ENCODE measurements around the gene BAIAP3.

DNA sequence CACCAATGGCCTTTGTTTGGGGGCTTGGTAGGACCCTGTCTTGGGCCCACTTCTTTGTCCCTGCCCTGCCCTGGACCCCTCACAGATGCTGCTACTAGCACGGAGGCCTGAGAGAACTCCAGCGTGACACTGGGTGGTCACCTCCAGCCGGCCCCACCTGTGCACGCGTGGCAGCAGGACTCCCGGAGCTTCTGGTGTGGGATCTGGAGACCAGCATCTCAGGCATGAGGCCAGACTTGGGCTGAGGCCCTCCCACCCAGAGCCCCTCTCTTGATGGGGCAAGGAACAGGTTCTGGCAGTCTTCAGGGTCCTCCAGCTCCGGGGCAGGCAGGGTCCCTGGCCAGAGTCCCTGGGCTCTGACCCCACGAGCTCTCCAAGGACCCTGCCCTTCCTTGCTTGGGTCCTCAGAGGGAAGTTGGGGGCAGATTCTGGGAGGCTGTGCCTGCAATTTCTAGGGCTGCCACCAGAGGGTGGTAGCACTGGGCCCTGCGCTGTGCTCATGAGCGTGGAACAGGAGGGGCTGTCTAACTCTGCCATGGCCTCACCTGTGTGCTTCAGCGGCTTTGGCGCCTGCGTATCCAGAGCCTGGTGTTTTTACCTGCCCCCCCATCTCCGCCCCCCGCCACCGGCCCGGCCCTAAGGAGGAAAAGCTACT is 3.1 kb upstream of the BAIAP3 start:
- TF ChIP-seq CTCF (IDR thresholded peaks at IDR 0.05) (no peak), POLR2AphosphoS5 (IDR thresholded peaks at IDR 0.05; ENCODE audit: insufficient read depth in 1 of 2, low read depth in 1 of 2) (no peak), POLR2A (IDR thresholded peaks at IDR 0.05) (no peak)
